ENCODE measurements around the gene GTPBP2.

- TF ChIP-seq CTCF (IDR thresholded peaks at IDR 0.05) (no peak), EZH2 (IDR thresholded peaks at IDR 0.05; ENCODE audit: borderline replicate concordance, insufficient read depth, low read depth, low read length, poor library complexity, severe bottlenecking) (no peak)
Measured at GRCh38 chr6:43588194-43588593, 40.9 kb downstream of the GTPBP2 start.
